H4 (cell line): ENCODE results near the gene NDUFB7. TPM values are rescaled to one million over a fixed set of nuclear protein-coding genes. Genes with fewer than 3 reads are reported as not detected.
"Not testable (repeated sequence)": the region's sequence is repeated elsewhere in the genome, so short reads cannot be mapped to it uniquely, and the experiment has no call there.

Source experiments
- DNase-seq: peaks from one replicate; pipeline ENCODE4 v3.0.0-alpha.2; 2015; ENCODE audit warnings: low spot score
- total RNA-seq: library from RNA; depleted of rRNA; stranded (reverse); fragments of >200 nt; shearing (Covaris generic); gene quantifications from 2 replicates; pipeline ENCODE4 v1.2.3, GENCODE V29; 2014

NDUFB7 gene
- total RNA-seq, 1 experiment from 2014 or later = 303 TPM

GRCh38 chr19:14570864-14571527, 870 bp downstream of the NDUFB7 start:
- DNase-seq = no peak

- DNase-seq = no peak
Observed at GRCh38 chr19:14567079-14567478, 4.8 kb downstream of the NDUFB7 start.

DNA sequence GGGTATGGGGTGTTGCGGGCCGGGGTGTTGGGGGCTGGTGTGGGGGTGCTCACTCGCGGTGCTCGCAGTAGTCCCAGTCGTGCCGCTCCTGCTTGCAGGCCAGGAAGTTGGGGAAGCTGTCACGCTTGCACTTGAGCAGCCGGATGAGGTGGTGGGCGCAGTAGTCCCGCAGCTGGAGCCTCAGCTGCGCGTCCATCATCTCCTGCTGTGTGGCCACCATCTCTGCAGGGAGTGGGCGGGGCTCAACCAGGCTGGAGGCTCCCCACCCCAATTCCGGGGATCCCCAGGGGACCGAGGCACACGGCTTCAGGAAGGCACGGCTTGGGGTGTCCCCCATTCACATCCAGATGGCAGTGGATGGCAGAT, 5.2 kb downstream of the NDUFB7 start:
- no peak for DNase-seq

DNA sequence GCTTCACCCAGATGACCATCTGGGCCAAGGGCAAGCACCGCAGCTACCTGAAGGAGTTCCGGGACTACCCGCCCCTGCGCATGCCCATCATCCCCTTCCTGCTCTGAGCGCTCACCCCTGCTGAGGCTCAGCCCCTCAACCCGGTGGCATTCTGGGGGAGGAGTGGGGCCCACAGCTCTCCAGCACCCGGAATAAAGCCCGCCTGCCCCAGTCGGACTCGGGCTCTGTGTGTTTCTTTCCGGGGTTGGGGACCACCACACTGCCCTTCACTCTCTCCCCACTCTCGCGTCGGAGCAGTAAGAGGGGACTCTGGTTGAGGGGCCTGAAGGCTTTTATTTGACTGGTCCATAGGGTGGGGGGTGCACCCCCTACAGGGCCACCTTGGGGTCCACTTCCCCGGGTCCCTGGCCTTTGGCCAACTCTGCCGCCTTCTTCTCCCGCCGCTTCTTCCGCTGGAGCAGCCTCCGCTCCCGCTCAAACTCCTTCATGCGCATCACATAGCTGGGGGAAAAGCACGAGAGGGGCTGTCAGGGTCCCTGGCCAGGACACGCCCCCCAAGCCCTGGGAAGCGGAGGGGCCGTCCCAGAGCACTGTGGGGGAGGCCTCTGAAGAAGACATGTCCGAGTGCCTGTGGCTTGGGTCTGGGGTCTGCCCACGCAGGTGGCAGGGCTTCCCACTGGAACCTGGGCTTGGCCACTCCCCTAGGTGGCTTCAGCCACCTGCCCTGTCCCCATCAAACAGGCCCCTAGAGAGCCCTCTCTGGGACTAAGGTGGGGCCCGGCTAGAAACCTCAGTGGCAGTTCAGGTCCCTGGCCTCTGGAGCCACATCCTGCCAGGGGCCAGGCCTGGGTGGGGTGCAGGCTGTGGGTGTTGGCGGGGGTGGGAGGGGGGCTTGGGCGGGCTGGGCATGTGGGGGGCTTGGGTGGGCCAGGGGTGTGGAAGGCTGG, 5.8 kb downstream of the NDUFB7 start:
- no peak for DNase-seq

GRCh38 chr19:14565298-14565679, 6.6 kb downstream of the NDUFB7 start:
- no peak for DNase-seq

GRCh38 chr19:14564652-14565297, 7.1 kb downstream of the NDUFB7 start:
- not testable (repeated sequence) for DNase-seq

GRCh38 chr19:14563989-14564651, 7.7 kb downstream of the NDUFB7 start:
- DNase-seq = no peak

DNA sequence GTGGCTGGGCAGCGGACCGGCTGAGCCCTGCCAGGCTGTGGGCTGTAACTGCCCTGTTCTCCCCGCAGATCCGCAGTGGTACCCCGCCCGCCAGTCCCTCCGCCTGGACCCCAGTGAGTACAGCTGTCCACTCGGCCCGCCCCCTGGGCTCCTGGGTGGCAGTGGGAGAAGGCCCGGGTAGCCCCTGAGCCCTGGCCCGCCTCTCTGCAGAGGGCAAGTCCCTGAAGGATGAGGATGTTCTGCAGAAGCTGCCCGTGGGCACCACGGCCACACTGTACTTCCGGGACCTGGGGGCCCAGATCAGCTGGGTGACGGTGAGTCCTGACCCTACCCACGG, 8.3 kb downstream of the NDUFB7 start:
- DNase-seq = no peak

GRCh38 chr19:14562660-14563589, 8.9 kb downstream of the NDUFB7 start:
- DNase-seq = no peak

- DNase-seq = peak; percentile 59
Observed at GRCh38 chr19:14561847-14562351, 10.0 kb downstream of the NDUFB7 start.

DNA sequence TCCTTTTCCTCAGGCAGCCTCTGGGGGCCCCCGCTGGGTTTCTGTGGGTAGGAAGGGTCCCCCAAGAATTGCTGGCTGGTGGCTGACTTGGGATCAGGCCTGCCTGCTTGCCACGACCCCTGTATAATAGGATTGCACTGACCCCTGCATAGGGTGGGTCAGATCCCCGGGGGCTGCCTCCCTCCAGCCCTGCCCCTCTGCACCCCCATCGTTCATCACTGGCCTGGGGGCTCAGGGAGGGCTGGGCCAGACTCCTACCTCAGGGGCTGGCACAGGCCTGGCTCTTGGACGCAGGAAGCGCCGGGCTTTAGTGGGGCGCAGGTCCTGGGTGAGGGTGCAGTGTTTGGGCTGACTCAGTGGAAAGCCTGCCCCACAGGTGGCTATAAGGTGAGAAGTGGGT, 10.6 kb downstream of the NDUFB7 start:
- DNase-seq = no peak

DNA sequence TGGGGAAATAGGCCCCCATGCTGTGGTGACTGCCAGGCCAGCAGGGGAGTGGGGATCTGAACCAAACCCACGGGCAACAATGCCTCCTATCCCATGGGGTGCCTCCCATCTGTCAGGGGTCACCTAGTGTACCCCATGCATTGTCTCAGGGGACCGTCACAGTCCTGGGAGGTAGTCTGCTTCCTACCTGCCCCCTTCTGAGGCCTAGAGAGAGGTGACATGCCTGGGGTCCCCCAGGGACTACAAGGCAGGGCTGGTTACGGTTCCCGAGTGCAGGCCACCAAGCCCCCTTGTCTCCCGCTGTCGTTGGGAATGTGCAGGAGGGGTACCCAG, 11.1 kb downstream of the NDUFB7 start:
- DNase-seq = no peak

- no peak for DNase-seq
Observed at GRCh38 chr19:14559916-14560775, 11.7 kb downstream of the NDUFB7 start.

GRCh38 chr19:14558370-14559066, 13.3 kb downstream of the NDUFB7 start:
- DNase-seq = peak; percentile 12

GRCh38 chr19:14556662-14557188, 15.1 kb downstream of the NDUFB7 start:
- DNase-seq = peak; percentile 75

DNA sequence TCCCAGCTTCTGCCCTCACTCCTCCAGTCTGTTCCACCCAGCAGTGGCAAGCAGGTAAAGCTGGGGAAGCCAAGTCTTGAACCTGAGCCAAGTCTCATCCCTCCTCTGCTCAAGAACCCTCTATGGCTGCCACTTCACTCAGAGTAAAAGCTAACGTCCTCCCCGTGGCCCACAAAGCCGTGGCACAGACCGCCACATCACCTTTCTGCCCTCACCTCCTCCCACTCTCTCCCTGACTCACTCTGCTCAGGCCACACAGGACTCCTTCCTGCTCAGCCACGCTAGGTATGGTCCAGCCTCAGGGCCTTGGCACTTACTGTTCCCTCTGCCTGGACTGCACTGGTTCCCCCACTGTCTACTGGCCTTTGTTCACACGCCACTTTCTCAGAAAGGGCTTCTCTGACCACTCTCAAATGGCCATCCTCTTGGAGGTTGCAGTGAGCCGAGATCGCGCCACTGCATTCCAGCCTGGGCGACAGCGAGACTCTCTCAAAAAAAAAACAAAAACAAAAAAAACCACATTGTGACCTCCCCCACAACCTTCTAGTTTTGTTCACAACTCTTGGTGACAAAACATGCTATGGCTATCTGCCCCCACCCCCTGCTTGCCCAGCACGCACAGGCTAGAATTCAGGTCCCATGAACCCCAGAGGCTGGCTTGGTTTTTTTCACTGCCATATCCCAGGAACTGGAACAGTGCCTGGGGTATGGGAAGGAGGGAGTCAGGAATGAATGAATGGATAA, 15.8 kb downstream of the NDUFB7 start:
- DNase-seq = peak; percentile 30

- no peak for DNase-seq
Observed at GRCh38 chr19:14554382-14554812, 17.5 kb downstream of the NDUFB7 start.

DNA sequence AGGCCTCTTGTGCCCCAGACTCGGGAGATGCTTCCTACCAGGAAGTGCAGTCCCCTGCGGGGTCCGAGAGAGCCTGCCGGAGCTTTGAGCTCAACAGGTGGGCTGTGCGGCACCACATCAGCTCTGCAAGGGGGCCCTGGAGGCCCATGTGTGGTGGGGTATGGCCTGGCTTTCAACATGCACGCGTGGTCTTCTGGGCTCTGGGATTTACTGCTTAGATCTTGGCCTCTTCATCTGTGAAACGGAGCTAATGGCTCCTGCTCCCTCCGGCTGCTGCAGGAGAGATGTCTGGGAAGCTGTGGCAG, 18.0 kb downstream of the NDUFB7 start:
- DNase-seq = no peak
